IMR-90 (cell line): ENCODE data around the gene RSRC1. TPM values are rescaled to one million over a fixed set of nuclear protein-coding genes. Genes with fewer than 3 reads are reported as not detected.

Experiments
- ATAC-seq: fragments of 200-7000 bp; cut with Tn5 transposase; 2 replicates; pipeline ENCODE4 v1.9.1; 2020; ENCODE audit warnings: low read depth, mild to moderate bottlenecking, moderate library complexity
- BruUV-seq: library from RNA; stranded (reverse); fragments of 400-500 nt; replicated peaks from 2 replicates; lab custom pipeline; 2021; lab: Mats Ljungman, UMichigan
- CTCF ChIA-PET: fragments of 300-600 bp; formaldehyde crosslinking; extraction: SDS; loops from one replicate; lab custom pipeline; 2021; ENCODE audit warnings: antibody characterized with exemption; lab: Yijun Ruan, JAX
- POLR2A ChIA-PET: fragments of 300-600 bp; sonication (Branson Sonifier 250); formaldehyde crosslinking; loops from one replicate; lab custom pipeline; 2022; ENCODE audit warnings: antibody characterized with exemption; ENCODE audit not compliant: unreplicated experiment; lab: Charles Lee
- DNase-seq: peaks from one replicate; pipeline ENCODE4 v3.0.0; 2013
- H2AFZ ChIP-seq: replicated peaks from 2 replicates; pipeline ENCODE3; 2013; ENCODE audit warnings: low read length, mild to moderate bottlenecking; ENCODE audit not compliant: poor library complexity
- H2AK5ac ChIP-seq: 2 replicates; pipeline ENCODE4 v1.6.1; 2013; ENCODE audit warnings: low read depth, low read length, inconsistent platforms
- H2AK9ac ChIP-seq: replicated peaks from 2 replicates; pipeline ENCODE3; 2013; ENCODE audit warnings: mild to moderate bottlenecking, low read depth, low read length, moderate library complexity; ENCODE audit not compliant: poor library complexity
- H2BK120ac ChIP-seq: 2 replicates; pipeline ENCODE4 v1.6.1; 2013; ENCODE audit warnings: low read depth, low read length, inconsistent platforms
- H2BK15ac ChIP-seq: 3 replicates; pipeline ENCODE4 v1.6.1; 2013; ENCODE audit warnings: low read depth, low read length, inconsistent platforms
- H2BK20ac ChIP-seq: 2 replicates; pipeline ENCODE4 v1.6.1; 2013; ENCODE audit warnings: low read depth, mild to moderate bottlenecking, inconsistent platforms, low read length, moderate library complexity
- H2BK5ac ChIP-seq: 2 replicates; pipeline ENCODE4 v1.6.1; 2013; ENCODE audit warnings: mild to moderate bottlenecking, low read depth, low read length, inconsistent platforms; ENCODE audit not compliant: poor library complexity, severe bottlenecking
- H3K14ac ChIP-seq: replicated peaks from 2 replicates; pipeline ENCODE4 v1.6.1; 2013; ENCODE audit warnings: low read depth, low read length, inconsistent platforms
- H3K18ac ChIP-seq: 2 replicates; pipeline ENCODE4 v1.6.1; 2013; ENCODE audit warnings: low read depth, low read length, control low read depth
- H3K23ac ChIP-seq: 2 replicates; pipeline ENCODE4 v1.6.1; 2013; ENCODE audit warnings: low read depth, low read length, inconsistent platforms
- H3K27ac ChIP-seq: 2 replicates; pipeline ENCODE4 v1.5.1; 2013; ENCODE audit warnings: mild to moderate bottlenecking, control low read depth, low read length; ENCODE audit not compliant: insufficient read depth
- H3K27me3 ChIP-seq: 2 replicates; pipeline ENCODE4 v1.6.1; 2013; ENCODE audit warnings: low read length; ENCODE audit not compliant: control insufficient read depth, insufficient read depth
- H3K36me3 ChIP-seq: 2 replicates; pipeline ENCODE4 v1.6.1; 2013; ENCODE audit warnings: low read length, mixed read lengths; ENCODE audit not compliant: control insufficient read depth, insufficient read depth
- H3K4ac ChIP-seq: 2 replicates; pipeline ENCODE4 v1.6.1; 2013; ENCODE audit warnings: low read depth, low read length, inconsistent platforms
- H3K4me1 ChIP-seq: 2 replicates; pipeline ENCODE4 v1.6.1; 2013; ENCODE audit warnings: low read length, mixed read lengths; ENCODE audit not compliant: control insufficient read depth, insufficient read depth
- H3K4me2 ChIP-seq: 2 replicates; pipeline ENCODE4 v1.6.1; 2013; ENCODE audit warnings: low read depth, mild to moderate bottlenecking, control low read depth, low read length, moderate library complexity
- H3K4me3 ChIP-seq: 2 replicates; pipeline ENCODE4 v1.5.1; 2013; ENCODE audit warnings: low read depth, mild to moderate bottlenecking, control low read depth, low read length, moderate library complexity; ENCODE audit not compliant: insufficient read depth
- H3K56ac ChIP-seq: 2 replicates; pipeline ENCODE4 v1.6.1; 2013; ENCODE audit warnings: low read length, inconsistent platforms; ENCODE audit not compliant: insufficient read depth; ENCODE audit errors: extremely low read depth
- H3K79me1 ChIP-seq, 2 experiments: 2 replicates each; pipeline ENCODE4 v1.6.1; 2013; ENCODE audit warnings: low read length in 2 of 2, inconsistent platforms in 1 of 2, low read depth in 1 of 2
- H3K9ac ChIP-seq: 2 replicates; pipeline ENCODE4 v1.6.1; 2013; ENCODE audit warnings: low read depth, low read length, control low read depth
- H3K9me1 ChIP-seq: 2 replicates; pipeline ENCODE4 v1.6.1; 2013; ENCODE audit warnings: low read length, inconsistent platforms; ENCODE audit not compliant: insufficient read depth
- H3K9me3 ChIP-seq: 2 replicates; pipeline ENCODE4 v1.6.1; 2013; ENCODE audit warnings: low read length; ENCODE audit not compliant: control insufficient read depth, insufficient read depth
- H4K20me1 ChIP-seq: 2 replicates; pipeline ENCODE4 v1.6.1; 2013; ENCODE audit warnings: low read length, inconsistent platforms; ENCODE audit not compliant: insufficient read depth
- H4K5ac ChIP-seq: 2 replicates; pipeline ENCODE4 v1.6.1; 2013; ENCODE audit warnings: mild to moderate bottlenecking, low read depth, low read length, control low read depth
- H4K8ac ChIP-seq, 2 experiments: 2 replicates each; pipeline ENCODE4 v1.6.1; 2013; ENCODE audit warnings: low read depth in 2 of 2, low read length in 2 of 2, control low read depth in 1 of 2, inconsistent platforms in 1 of 2
- H4K91ac ChIP-seq: 2 replicates; pipeline ENCODE4 v1.6.1; 2013; ENCODE audit warnings: low read depth, low read length, inconsistent platforms; ENCODE audit not compliant: insufficient read depth
- BHLHE40 ChIP-seq: fragments of 150-350 bp; IDR thresholded peaks from 2 replicates; pipeline ENCODE4 v1.6.1; 2016; ENCODE audit warnings: mild to moderate bottlenecking, low read depth, low read length
- CEBPB ChIP-seq: IDR thresholded peaks from 2 replicates; pipeline ENCODE4 v1.6.1; 2012; ENCODE audit warnings: low read depth, low read length, improper control_type of control experiment
- CHD1 ChIP-seq: IDR thresholded peaks from 2 replicates; pipeline ENCODE4 v1.6.1; 2012; ENCODE audit warnings: low read depth, low read length, improper control_type of control experiment
- FOS ChIP-seq: fragments of 150-350 bp; IDR thresholded peaks from 2 replicates; pipeline ENCODE4 v1.6.1; 2016; ENCODE audit warnings: low read depth, low read length
- MAFK ChIP-seq: IDR thresholded peaks from 2 replicates; pipeline ENCODE4 v1.6.1; 2012; ENCODE audit warnings: low read depth, low read length, improper control_type of control experiment
- MAZ ChIP-seq: IDR thresholded peaks from 2 replicates; pipeline ENCODE4 v1.6.1; 2012; ENCODE audit warnings: low read depth, mild to moderate bottlenecking, low read length, improper control_type of control experiment, moderate library complexity, borderline replicate concordance
- NFE2L2 ChIP-seq: fragments of 150-350 bp; IDR thresholded peaks from 2 replicates; pipeline ENCODE4 v1.6.1; 2016; ENCODE audit warnings: low read depth, mild to moderate bottlenecking, low read length
- POLR2A ChIP-seq: IDR thresholded peaks from 2 replicates; pipeline ENCODE4 v1.6.1; 2012; ENCODE audit warnings: mild to moderate bottlenecking, low read depth, low read length
- RAD21 ChIP-seq: IDR thresholded peaks from 2 replicates; pipeline ENCODE4 v1.6.1; 2012; ENCODE audit warnings: low read length, improper control_type of control experiment
- RFX5 ChIP-seq: IDR thresholded peaks from 2 replicates; pipeline ENCODE4 v1.8.0; 2012; ENCODE audit warnings: low read depth, mild to moderate bottlenecking, low read length, moderate library complexity
- WGBS, 2 experiments: methylation state at CpG; one replicate each; pipeline versions ENCODE4 v1.1.5 to v1.1.7; 2013; ENCODE audit warnings: missing lambda C conversion rate in 2 of 2; ENCODE audit not compliant: insufficient read length in 1 of 2; ENCODE audit errors: extremely low coverage in 2 of 2; 5-methylcytosine and 5-hydroxymethylcytosine counted together
- dilution Hi-C: fragments of 300-500 bp; cut with HindIII; formaldehyde crosslinking; loops from one replicate; pipeline ENCODE4 v1.14.3; 2018; ENCODE audit warnings: low sequenced_read_pairs; ENCODE audit not compliant: unreplicated experiment
- in situ Hi-C: fragments of 300-500 bp; cut with MboI; formaldehyde crosslinking; loops from 3 replicates; pipeline ENCODE4 v1.14.3; 2019; ENCODE audit warnings: low sequenced_read_pairs, inconsistent platforms, mixed read lengths
- intact Hi-C: fragments of 100-400 bp; cut with micrococcal nuclease; formaldehyde crosslinking; loops from 2 replicates; pipeline ENCODE4 v1.10.0; 2022
- polyA plus RNA-seq, 3 experiments: library from polyadenylated mRNA; depleted of rRNA; stranded (reverse); fragments of >200 nt; gene quantifications; 2 replicates each; pipeline ENCODE4 v1.2.3, GENCODE V29; 2012; ENCODE audit warnings: low replicate concordance in 1 of 3
- total RNA-seq: library from RNA; depleted of rRNA; stranded (reverse); fragments of >200 nt; gene quantifications from 2 replicates; pipeline ENCODE4 v1.2.3, GENCODE V29; 2012
- TF ChIP-seq, protein P1 (sequence below): fragments of 150-350 bp; IDR thresholded peaks from 2 replicates; pipeline ENCODE4 v1.6.1; 2016; ENCODE audit warnings: low read depth, mild to moderate bottlenecking, low read length, moderate library complexity, borderline replicate concordance
- TF ChIP-seq, protein P2 (sequence below): fragments of 150-350 bp; IDR thresholded peaks from 2 replicates; pipeline ENCODE4 v1.6.1; 2017; ENCODE audit warnings: mild to moderate bottlenecking, antibody characterized with exemption, low read length, low read depth

The RSRC1 gene
- total and polyA plus RNA-seq, 2 of the 4 experiments (the other 2 are of a cell fraction) = 3.8 to 41.8 TPM

- H3K18ac ChIP-seq = no peak overlapping the region
- no peaks in the 10 kb centered on the region for H3K27me3 ChIP-seq
- H2AK9ac ChIP-seq = no peak overlapping the region
- H3K4me1 ChIP-seq = no peaks in the 10 kb centered on the region
- H3K23ac ChIP-seq = no peak overlapping the region
- H3K4ac ChIP-seq = no peak overlapping the region
- CTCF ChIA-PET = no interaction called here
- H3K79me1 ChIP-seq = no peaks in the 10 kb centered on the region; a peak in 1 of 4 replicates
- H2BK120ac ChIP-seq = no peak overlapping the region
- no peaks in the 10 kb centered on the region for H3K9me3 ChIP-seq
- intact Hi-C loops (no loop called here), dilution Hi-C loops (no loop called here), in situ Hi-C loops (no loop called here)
- no peak for ATAC-seq
- no peaks in the 10 kb centered on the region for H4K20me1 ChIP-seq
- no peak overlapping the region for H3K27ac ChIP-seq
- H3K9me1 ChIP-seq = no peaks in the 10 kb centered on the region; the same call in 1 of the 2 replicates
- no peak overlapping the region for H3K4me3 ChIP-seq
- no peak overlapping the region for H3K14ac ChIP-seq
- WGBS, 2 experiments = no CpG with 5 or more reads among the region's 3 CpGs
- no peak overlapping the region for H4K8ac ChIP-seq
- TF ChIP-seq MAFK (no peak), RAD21 (no peak), CEBPB (no peak), CHD1 (no peak), RFX5 (no peak), NFE2L2 (no peak), FOS (no peak), POLR2A (no peak), BHLHE40 (no peak), MAZ (no peak)
- TF ChIP-seq, protein P1, sequence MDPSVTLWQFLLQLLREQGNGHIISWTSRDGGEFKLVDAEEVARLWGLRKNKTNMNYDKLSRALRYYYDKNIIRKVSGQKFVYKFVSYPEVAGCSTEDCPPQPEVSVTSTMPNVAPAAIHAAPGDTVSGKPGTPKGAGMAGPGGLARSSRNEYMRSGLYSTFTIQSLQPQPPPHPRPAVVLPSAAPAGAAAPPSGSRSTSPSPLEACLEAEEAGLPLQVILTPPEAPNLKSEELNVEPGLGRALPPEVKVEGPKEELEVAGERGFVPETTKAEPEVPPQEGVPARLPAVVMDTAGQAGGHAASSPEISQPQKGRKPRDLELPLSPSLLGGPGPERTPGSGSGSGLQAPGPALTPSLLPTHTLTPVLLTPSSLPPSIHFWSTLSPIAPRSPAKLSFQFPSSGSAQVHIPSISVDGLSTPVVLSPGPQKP = no peak
- TF ChIP-seq, protein P2, sequence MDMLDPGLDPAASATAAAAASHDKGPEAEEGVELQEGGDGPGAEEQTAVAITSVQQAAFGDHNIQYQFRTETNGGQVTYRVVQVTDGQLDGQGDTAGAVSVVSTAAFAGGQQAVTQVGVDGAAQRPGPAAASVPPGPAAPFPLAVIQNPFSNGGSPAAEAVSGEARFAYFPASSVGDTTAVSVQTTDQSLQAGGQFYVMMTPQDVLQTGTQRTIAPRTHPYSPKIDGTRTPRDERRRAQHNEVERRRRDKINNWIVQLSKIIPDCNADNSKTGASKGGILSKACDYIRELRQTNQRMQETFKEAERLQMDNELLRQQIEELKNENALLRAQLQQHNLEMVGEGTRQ = no peak
- H2AFZ ChIP-seq = no peak overlapping the region
- H3K36me3 ChIP-seq = no peaks in the 10 kb centered on the region
- no peak overlapping the region for H3K56ac ChIP-seq
- no peak overlapping the region for H3K9ac ChIP-seq
- no peak overlapping the region for H2BK15ac ChIP-seq
- H4K5ac ChIP-seq = no peak overlapping the region
- no peak overlapping the region for H2BK5ac ChIP-seq
- DNase-seq = peak; percentile 1
- POLR2A ChIA-PET = interaction anchor here (0.6 kb wide), 1 partner anchor 16 kb away, joined by 4 read pairs; no protein-coding TSS in a partner anchor
- no TSS peak for BruUV-seq
- no peak overlapping the region for H2AK5ac ChIP-seq
- no peak overlapping the region for H2BK20ac ChIP-seq
- no peak overlapping the region for H3K4me2 ChIP-seq
- H4K91ac ChIP-seq = no peak overlapping the region
Observed at GRCh38 chr3:158278187-158278586, 168.3 kb downstream of the RSRC1 start.
